Right atrium auricular region (tissue), 2 donors: Measurements from ENCODE around the gene ASAH2. TPM values are rescaled to one million over a fixed set of nuclear protein-coding genes. Genes with fewer than 3 reads are reported as not detected.
"Not testable (repeated sequence)": the region's sequence is repeated elsewhere in the genome, so short reads cannot be mapped to it uniquely, and the experiment has no call there.

ENCODE experiments used
- DNase-seq: peaks from one replicate; pipeline ENCODE4 v3.0.0-alpha.2; 2019; ENCODE audit warnings: low spot score
- H3K27ac ChIP-seq, 2 donors: fragments of 200-600 bp; sonication (generic); 1 replicate in 1 of 2; 2 replicates in 1 of 2; pipeline ENCODE4 v1.5.1; 2016 to 2019
- H3K27me3 ChIP-seq, 2 donors: fragments of 200-600 bp; sonication (generic); one replicate each; pipeline versions ENCODE4 v1.5.1 to v1.6.0; 2017 to 2019
- H3K36me3 ChIP-seq: fragments of 200-600 bp; sonication (generic); one replicate; pipeline ENCODE4 v1.5.1; 2016
- H3K4me1 ChIP-seq, 2 donors: fragments of 200-600 bp; sonication (generic); one replicate each; pipeline versions ENCODE4 v1.5.1 to v1.6.0; 2017 to 2019
- H3K4me3 ChIP-seq, 2 donors: fragments of 200-600 bp; sonication (generic); 1 replicate in 1 of 2; 2 replicates in 1 of 2; pipeline ENCODE4 v1.5.1; 2017 to 2019; ENCODE audit warnings: mild to moderate bottlenecking in 1 of 2, moderate library complexity in 1 of 2
- H3K9me3 ChIP-seq, 2 donors: fragments of 200-600 bp; sonication (generic); one replicate each; pipeline ENCODE4 v1.5.1; 2019
- total RNA-seq, 2 donors: library from RNA; depleted of rRNA; stranded (reverse); fragments of >200 nt; gene quantifications; one replicate each; pipeline ENCODE4 v1.1.0, GENCODE V29; 2016
- TF ChIP-seq, protein P1 (sequence below), 2 donors: fragments of 200-600 bp; sonication (generic); IDR thresholded peaks; one replicate each; pipeline ENCODE4 v1.5.1; 2019; ENCODE audit warnings: antibody characterized with exemption in 2 of 2

The ASAH2 gene
- total RNA-seq, 2 donors from 2014 or later = 1.8 to 2.2 TPM

DNA sequence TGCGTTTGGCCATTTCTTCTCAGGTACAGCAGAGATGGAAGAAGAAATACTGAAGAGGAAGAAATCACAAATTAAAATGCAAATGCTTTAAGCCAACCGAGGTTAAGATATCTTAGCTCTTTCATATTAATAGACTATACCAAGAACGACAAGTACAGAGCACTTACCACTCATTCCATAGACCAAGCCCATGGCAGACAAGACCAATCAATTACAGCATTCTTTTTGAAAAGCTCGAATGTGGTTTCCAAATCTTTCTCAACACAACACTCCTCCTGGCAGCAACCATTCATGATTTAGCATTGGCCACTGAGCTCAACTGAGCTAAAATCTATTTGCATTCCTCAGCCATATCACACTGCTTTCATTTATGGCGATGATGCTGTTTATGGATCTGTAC lies 2.7 kb downstream of the ASAH2 start:
- TF ChIP-seq, protein P1, sequence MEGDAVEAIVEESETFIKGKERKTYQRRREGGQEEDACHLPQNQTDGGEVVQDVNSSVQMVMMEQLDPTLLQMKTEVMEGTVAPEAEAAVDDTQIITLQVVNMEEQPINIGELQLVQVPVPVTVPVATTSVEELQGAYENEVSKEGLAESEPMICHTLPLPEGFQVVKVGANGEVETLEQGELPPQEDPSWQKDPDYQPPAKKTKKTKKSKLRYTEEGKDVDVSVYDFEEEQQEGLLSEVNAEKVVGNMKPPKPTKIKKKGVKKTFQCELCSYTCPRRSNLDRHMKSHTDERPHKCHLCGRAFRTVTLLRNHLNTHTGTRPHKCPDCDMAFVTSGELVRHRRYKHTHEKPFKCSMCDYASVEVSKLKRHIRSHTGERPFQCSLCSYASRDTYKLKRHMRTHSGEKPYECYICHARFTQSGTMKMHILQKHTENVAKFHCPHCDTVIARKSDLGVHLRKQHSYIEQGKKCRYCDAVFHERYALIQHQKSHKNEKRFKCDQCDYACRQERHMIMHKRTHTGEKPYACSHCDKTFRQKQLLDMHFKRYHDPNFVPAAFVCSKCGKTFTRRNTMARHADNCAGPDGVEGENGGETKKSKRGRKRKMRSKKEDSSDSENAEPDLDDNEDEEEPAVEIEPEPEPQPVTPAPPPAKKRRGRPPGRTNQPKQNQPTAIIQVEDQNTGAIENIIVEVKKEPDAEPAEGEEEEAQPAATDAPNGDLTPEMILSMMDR (IDR thresholded peaks at IDR 0.05) = no peak
- H3K27me3 ChIP-seq = no peaks in the 10 kb centered on the region
- H3K4me1 ChIP-seq = no peaks in the 10 kb centered on the region
- no peak for DNase-seq
- H3K4me3 ChIP-seq = no peak overlapping the region
- no peaks in the 10 kb centered on the region for H3K36me3 ChIP-seq
- no peaks in the 10 kb centered on the region for H3K9me3 ChIP-seq
- no peak overlapping the region for H3K27ac ChIP-seq

DNA sequence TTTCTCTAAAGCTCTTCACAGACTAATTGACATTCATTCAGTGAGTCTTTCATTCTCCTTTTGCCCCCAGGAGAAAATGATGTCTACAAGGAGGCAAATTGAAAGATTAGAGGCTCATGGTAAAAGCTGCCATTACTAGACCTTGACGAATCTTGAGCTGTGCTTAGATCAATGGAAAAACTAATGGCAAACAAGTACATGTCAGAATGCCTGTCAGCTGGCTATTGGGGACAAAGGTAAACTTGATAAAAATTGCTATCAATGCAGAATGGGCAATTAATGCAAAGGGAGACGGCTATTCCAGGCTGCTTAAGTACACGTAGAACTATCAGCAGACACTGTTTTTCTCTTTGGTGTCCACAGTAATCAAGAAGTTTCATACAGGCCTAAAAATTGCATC lies 3.3 kb downstream of the ASAH2 start:
- Histone ChIP-seq H3K36me3 (no peaks in the 10 kb centered on the region), H3K27ac (no peak overlapping the region), H3K9me3 (no peaks in the 10 kb centered on the region), H3K4me3 (no peak overlapping the region), H3K27me3 (no peaks in the 10 kb centered on the region), H3K4me1 (no peaks in the 10 kb centered on the region)
- TF ChIP-seq, protein P1 (IDR thresholded peaks at IDR 0.05) = no peak
- no peak for DNase-seq

DNA sequence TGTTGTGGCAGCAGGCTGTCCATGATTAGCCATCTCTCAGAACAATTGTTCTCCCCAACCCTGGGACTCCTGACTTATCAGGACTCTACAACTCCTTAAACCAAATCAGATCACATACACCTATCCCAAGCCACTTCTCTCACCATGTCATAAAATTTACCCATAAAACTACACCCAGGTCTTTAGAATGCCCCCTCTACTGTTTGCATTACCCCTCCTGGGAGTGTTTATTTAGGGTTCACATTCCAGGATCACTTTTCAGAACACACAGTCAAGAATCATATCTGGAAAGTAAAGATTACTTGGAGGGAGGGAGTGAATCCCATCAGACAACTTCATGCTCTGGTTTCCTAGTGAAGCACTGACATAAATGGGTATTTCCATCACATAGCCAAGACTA lies 7.1 kb downstream of the ASAH2 start:
- TF ChIP-seq, protein P1 (IDR thresholded peaks at IDR 0.05) = no peak
- H3K4me3 ChIP-seq = no peak overlapping the region

DNA sequence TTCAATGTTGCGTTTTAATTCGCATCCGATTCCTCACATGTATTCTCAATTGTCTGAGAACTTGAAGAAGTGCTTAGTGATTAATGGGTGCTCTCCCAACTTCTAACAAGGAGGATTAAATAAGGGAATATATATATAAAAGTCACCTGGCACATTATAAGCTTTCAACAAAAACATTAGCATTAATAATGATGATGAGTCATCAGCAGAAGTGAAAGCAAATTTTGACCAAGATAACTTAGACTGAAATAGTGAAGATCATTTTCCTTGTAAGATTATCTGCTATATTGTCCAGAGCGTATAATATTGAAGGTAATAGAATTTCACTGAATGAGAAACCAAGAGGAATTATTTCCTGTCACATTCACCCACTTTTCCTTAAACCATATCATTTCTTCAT lies 8.5 kb downstream of the ASAH2 start:
- no peak overlapping the region for H3K4me3 ChIP-seq
- TF ChIP-seq, protein P1 (IDR thresholded peaks at IDR 0.05) = no peak
- H3K27ac ChIP-seq = no peak overlapping the region
- H3K36me3 ChIP-seq = no peaks in the 10 kb centered on the region
- H3K4me1 ChIP-seq = no peaks in the 10 kb centered on the region
- no peaks in the 10 kb centered on the region for H3K9me3 ChIP-seq
- no peak for DNase-seq
- H3K27me3 ChIP-seq = no peaks in the 10 kb centered on the region

More for the DNA sequence above, 7.1 kb downstream of the ASAH2 start:
- no peaks in the 10 kb centered on the region for H3K4me1 ChIP-seq
- H3K27me3 ChIP-seq = no peaks in the 10 kb centered on the region
- H3K36me3 ChIP-seq = no peaks in the 10 kb centered on the region
- no peaks in the 10 kb centered on the region for H3K9me3 ChIP-seq
- no peak for DNase-seq
- no peak overlapping the region for H3K27ac ChIP-seq

DNA sequence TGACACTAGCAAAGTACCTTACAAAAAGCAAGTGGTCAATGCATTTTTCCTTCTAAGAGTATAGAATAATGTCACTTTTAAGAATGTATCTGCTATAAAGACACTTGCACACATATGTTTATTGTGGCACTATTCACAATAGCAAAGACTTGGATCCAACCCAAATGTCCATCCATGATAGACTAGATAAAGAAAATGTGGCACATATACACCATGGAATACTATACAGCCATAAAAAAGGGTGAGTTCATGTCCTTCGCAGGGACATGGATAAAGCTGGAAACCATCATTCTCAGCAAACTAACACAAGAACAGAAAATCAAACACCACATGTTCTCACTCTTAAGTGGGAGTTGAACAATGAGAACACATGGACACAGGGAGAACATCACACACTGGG lies 9.8 kb downstream of the ASAH2 start:
- H3K9me3 ChIP-seq, H3K27me3 ChIP-seq, H3K27ac ChIP-seq, DNase-seq, H3K36me3 ChIP-seq, H3K4me3 ChIP-seq, H3K4me1 ChIP-seq: not testable (repeated sequence)

DNA sequence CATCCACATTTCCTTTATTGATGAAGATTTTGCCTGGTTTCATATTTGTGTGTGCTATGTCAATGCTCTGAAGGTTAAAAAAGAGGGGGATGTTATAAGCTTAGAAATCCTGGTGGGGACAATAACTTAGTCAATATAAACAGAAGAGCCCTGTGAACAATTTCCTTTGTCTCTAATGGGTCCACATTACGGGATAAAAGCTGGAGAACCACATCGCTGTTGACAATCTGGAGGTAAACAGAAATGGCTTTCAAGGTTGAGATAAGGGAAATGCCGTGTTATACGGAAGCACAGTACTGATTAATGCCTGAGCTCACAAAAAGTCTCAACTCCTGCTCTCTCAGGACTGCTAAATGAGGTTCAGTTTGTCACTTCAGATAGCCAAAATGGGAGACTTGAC lies 16.8 kb downstream of the ASAH2 start:
- DNase-seq = no peak
- TF ChIP-seq, protein P1 (IDR thresholded peaks at IDR 0.05) = no peak
- H3K4me3 ChIP-seq = no peak overlapping the region
- H3K4me1 ChIP-seq = no peaks in the 10 kb centered on the region
- H3K9me3 ChIP-seq = no peaks in the 10 kb centered on the region
- no peaks in the 10 kb centered on the region for H3K27me3 ChIP-seq
- H3K36me3 ChIP-seq = no peaks in the 10 kb centered on the region
- H3K27ac ChIP-seq = no peak overlapping the region
